H1 (cell line): ENCODE measurements around the gene COQ5. TPM values are rescaled to one million over a fixed set of nuclear protein-coding genes. Genes with fewer than 3 reads are reported as not detected.

Experiments
- CTCF ChIA-PET: fragments of 300-600 bp; sonication (Branson Sonifier 250); formaldehyde crosslinking; loops from one replicate; lab custom pipeline; 2021; ENCODE audit not compliant: partially characterized antibody; lab: Charles Lee
- POLR2A ChIA-PET: fragments of 300-600 bp; sonication (Branson Sonifier 250); formaldehyde crosslinking; loops from one replicate; lab custom pipeline; 2021; ENCODE audit warnings: inconsistent platforms; ENCODE audit not compliant: partially characterized antibody; lab: Charles Lee
- DNase-seq, 2 experiments: peaks; one replicate each; pipeline versions ENCODE4 v3.0.0 to v3.0.0-alpha.2; 2010 to 2022; ENCODE audit warnings: low spot score in 2 of 2, low read depth in 1 of 2, mixed read lengths in 1 of 2
- FAIRE-seq: peaks from 2 replicates; lab custom pipeline; 2011; peaks lifted over from hg19 to GRCh38; lab: Jason Lieb, UNC
- H2AFZ ChIP-seq: 2 replicates; pipeline ENCODE4 v1.8.1; 2012; ENCODE audit warnings: low read length, inconsistent platforms
- H2AK5ac ChIP-seq: 2 replicates; pipeline ENCODE4 v1.6.1; 2013; ENCODE audit warnings: low read depth, low read length
- H2BK120ac ChIP-seq: replicated peaks from 2 replicates; pipeline ENCODE3; 2013; ENCODE audit warnings: low read depth, low read length, inconsistent platforms
- H2BK12ac ChIP-seq: 2 replicates; pipeline ENCODE4 v1.6.1; 2013; ENCODE audit warnings: low read depth, low read length
- H2BK15ac ChIP-seq: 2 replicates; pipeline ENCODE4 v1.6.1; 2013; ENCODE audit warnings: low read length
- H2BK20ac ChIP-seq: 2 replicates; pipeline ENCODE4 v1.6.1; 2013; ENCODE audit warnings: low read length
- H2BK5ac ChIP-seq: 2 replicates; pipeline ENCODE4 v1.6.1; 2013; ENCODE audit warnings: low read depth, low read length
- H3K14ac ChIP-seq: 2 replicates; pipeline ENCODE4 v1.6.1; 2013; ENCODE audit warnings: inconsistent platforms; ENCODE audit not compliant: insufficient read length
- H3K18ac ChIP-seq: 2 replicates; pipeline ENCODE4 v1.6.1; 2013; ENCODE audit warnings: low read length; ENCODE audit errors: extremely low read depth
- H3K23ac ChIP-seq: 2 replicates; pipeline ENCODE4 v1.6.1; 2013; ENCODE audit warnings: inconsistent platforms; ENCODE audit not compliant: insufficient read length
- H3K23me2 ChIP-seq: 2 replicates; pipeline ENCODE4 v1.6.1; 2013; ENCODE audit warnings: low read depth, low read length
- H3K27ac ChIP-seq: 2 replicates; pipeline ENCODE4 v1.6.1; 2011; ENCODE audit warnings: low read depth, low read length, inconsistent platforms
- H3K27me3 ChIP-seq, 4 experiments: replicated peaks in 1 of 4; 1 replicate in 1 of 4; 2 replicates in 3 of 4; pipeline versions ENCODE4 v1.6.1 to v1.8.1; 2011 to 2013; ENCODE audit warnings: low read length in 3 of 4, mild to moderate bottlenecking in 3 of 4, inconsistent platforms in 2 of 4, mixed read lengths in 2 of 4, moderate library complexity in 1 of 4; ENCODE audit not compliant: control insufficient read depth in 3 of 4, insufficient read depth in 3 of 4; ENCODE audit errors: extremely low read depth in 1 of 4
- H3K36me3 ChIP-seq, 4 experiments: 2 replicates each; pipeline versions ENCODE4 v1.6.1 to v1.8.1; 2011 to 2013; ENCODE audit warnings: mild to moderate bottlenecking in 4 of 4, low read length in 3 of 4, moderate library complexity in 2 of 4, control low read depth in 1 of 4, inconsistent platforms in 1 of 4; ENCODE audit not compliant: insufficient read depth in 4 of 4, control insufficient read depth in 2 of 4
- H3K4ac ChIP-seq: replicated peaks from 2 replicates; pipeline ENCODE3; 2013; ENCODE audit warnings: low read length, low read depth, mixed read lengths, inconsistent platforms; ENCODE audit not compliant: insufficient read length
- H3K4me1 ChIP-seq, 4 experiments: replicated peaks in 1 of 4; 1 replicate in 1 of 4; 2 replicates in 3 of 4; pipeline versions ENCODE4 v1.6.1 to v1.8.1; 2011 to 2013; ENCODE audit warnings: low read length in 3 of 4, inconsistent platforms in 2 of 4, mixed read lengths in 1 of 4; ENCODE audit not compliant: insufficient read depth in 4 of 4, control insufficient read depth in 3 of 4
- H3K4me2 ChIP-seq, 2 experiments: 2 replicates each; pipeline versions ENCODE4 v1.6.1 to v1.8.1; 2011 to 2013; ENCODE audit warnings: low read depth in 2 of 2, low read length in 2 of 2, control low read depth in 1 of 2, inconsistent platforms in 1 of 2, mild to moderate bottlenecking in 1 of 2; ENCODE audit not compliant: insufficient read depth in 1 of 2
- H3K4me3 ChIP-seq, 4 experiments: fragments of 200-600, 300-600 bp in 1 of 4; sonication (generic), shearing (Covaris generic), sonication (Bioruptor Twin) in 1 of 4; 2 replicates each; pipeline versions ENCODE4 v1.5.1 to v1.8.1; 2011 to 2016; ENCODE audit warnings: low read length in 4 of 4, low read depth in 3 of 4, control low read depth in 2 of 4, inconsistent platforms in 2 of 4, mild to moderate bottlenecking in 2 of 4, mixed read lengths in 1 of 4, moderate library complexity in 1 of 4; ENCODE audit not compliant: insufficient read depth in 2 of 4; ENCODE audit errors: extremely low read depth in 1 of 4
- H3K56ac ChIP-seq: replicated peaks from 2 replicates; pipeline ENCODE3; 2013; ENCODE audit warnings: low read depth, mild to moderate bottlenecking, mixed read lengths, low read length, inconsistent platforms; ENCODE audit not compliant: insufficient read length
- H3K79me1 ChIP-seq: 2 replicates; pipeline ENCODE4 v1.6.1; 2013; ENCODE audit warnings: low read depth, low read length, control low read depth
- H3K79me2 ChIP-seq, 2 experiments: 2 replicates each; pipeline versions ENCODE4 v1.6.1 to v1.8.1; 2012 to 2013; ENCODE audit warnings: low read length in 2 of 2, mild to moderate bottlenecking in 2 of 2, inconsistent platforms in 1 of 2; ENCODE audit not compliant: insufficient read depth in 2 of 2, control insufficient read depth in 1 of 2
- H3K9ac ChIP-seq, 4 experiments: replicated peaks in 1 of 4; 1 replicate in 1 of 4; 2 replicates in 3 of 4; pipeline versions ENCODE4 v1.6.1 to v1.8.1; 2011 to 2013; ENCODE audit warnings: low read depth in 3 of 4, low read length in 3 of 4, control low read depth in 2 of 4, mild to moderate bottlenecking in 2 of 4, moderate library complexity in 2 of 4, inconsistent platforms in 1 of 4; ENCODE audit errors: extremely low read depth in 1 of 4
- H3K9me3 ChIP-seq, 2 experiments: 2 replicates each; pipeline versions ENCODE4 v1.6.1 to v1.8.1; 2012 to 2013; ENCODE audit warnings: mild to moderate bottlenecking in 2 of 2, moderate library complexity in 2 of 2, control low read depth in 1 of 2, inconsistent platforms in 1 of 2, low read depth in 1 of 2, low read length in 1 of 2, mixed read lengths in 1 of 2; ENCODE audit not compliant: insufficient read depth in 2 of 2
- H4K20me1 ChIP-seq, 2 experiments: replicated peaks in 1 of 2; 2 replicates each; pipeline versions ENCODE3 to v1.8.1; 2011 to 2013; ENCODE audit warnings: inconsistent platforms in 2 of 2, low read length in 2 of 2, mild to moderate bottlenecking in 1 of 2; ENCODE audit not compliant: insufficient read depth in 2 of 2, control insufficient read depth in 1 of 2
- H4K5ac ChIP-seq: 2 replicates; pipeline ENCODE4 v1.6.1; 2013; ENCODE audit warnings: low read length, low read depth, mixed read lengths, inconsistent platforms; ENCODE audit not compliant: insufficient read length
- H4K8ac ChIP-seq: 2 replicates; pipeline ENCODE4 v1.8.0; 2013; ENCODE audit warnings: mild to moderate bottlenecking, moderate library complexity, low read length, inconsistent platforms; ENCODE audit not compliant: insufficient read depth; ENCODE audit errors: extremely low read depth
- H4K91ac ChIP-seq: replicated peaks from 2 replicates; pipeline ENCODE3; 2013; ENCODE audit warnings: low read length, mixed read lengths, inconsistent platforms; ENCODE audit not compliant: insufficient read length
- RXRA ChIP-seq: IDR thresholded peaks from 2 replicates; pipeline ENCODE4 v1.6.1; 2011; ENCODE audit warnings: low read depth, mild to moderate bottlenecking, low read length, moderate library complexity; ENCODE audit not compliant: insufficient read depth
- polyA plus RNA-seq, 7 experiments: library from polyadenylated mRNA; depleted of rRNA in 3 of 7; stranded (reverse) in 5 of 7; unstranded in 2 of 7; fragments of >200 nt in 5 of 7; fragments of 200-250 nt in 2 of 7; gene quantifications; 1 replicate in 5 of 7; 2 replicates in 1 of 7; 4 replicates in 1 of 7; pipeline versions ENCODE4 v1.2.1 to v1.2.3, GENCODE V29; 2011 to 2013; ENCODE audit warnings: missing spikeins in 2 of 7, mixed read lengths in 2 of 7
- total RNA-seq: library from RNA; stranded (reverse); fragmentation: NEBNext Ultra II Directional; extraction: Animal tissue kit (Norgen Biotek cat#: 25700); gene quantifications from 2 replicates; pipeline ENCODE4 v1.2.1, GENCODE V29; 2021
- TF ChIP-seq, protein P1 (sequence below): IDR thresholded peaks from 2 replicates; pipeline ENCODE4 v1.6.1; 2012; ENCODE audit warnings: low read length, inconsistent platforms

COQ5 gene
- total and polyA plus RNA-seq, 2 of the 8 experiments (the other 6 are each of a cell fraction or from before 2014, with no cell fraction given): 35.1 to 35.8 TPM

GRCh38 chr12:120472521-120472920, 56.4 kb downstream of the COQ5 start:
- TF ChIP-seq RXRA: no peak
- TF ChIP-seq, protein P1, sequence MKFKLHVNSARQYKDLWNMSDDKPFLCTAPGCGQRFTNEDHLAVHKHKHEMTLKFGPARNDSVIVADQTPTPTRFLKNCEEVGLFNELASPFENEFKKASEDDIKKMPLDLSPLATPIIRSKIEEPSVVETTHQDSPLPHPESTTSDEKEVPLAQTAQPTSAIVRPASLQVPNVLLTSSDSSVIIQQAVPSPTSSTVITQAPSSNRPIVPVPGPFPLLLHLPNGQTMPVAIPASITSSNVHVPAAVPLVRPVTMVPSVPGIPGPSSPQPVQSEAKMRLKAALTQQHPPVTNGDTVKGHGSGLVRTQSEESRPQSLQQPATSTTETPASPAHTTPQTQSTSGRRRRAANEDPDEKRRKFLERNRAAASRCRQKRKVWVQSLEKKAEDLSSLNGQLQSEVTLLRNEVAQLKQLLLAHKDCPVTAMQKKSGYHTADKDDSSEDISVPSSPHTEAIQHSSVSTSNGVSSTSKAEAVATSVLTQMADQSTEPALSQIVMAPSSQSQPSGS: no peak
- no peak overlapping the region for H3K4ac ChIP-seq
- no peak overlapping the region for H3K14ac ChIP-seq
- no peak overlapping the region for H2BK120ac ChIP-seq
- peaks cover 0 to 5% (median 0%) of the 10 kb centered on the region in 4 experiments; a peak in 2 of 7 replicates for H3K4me1 ChIP-seq
- no peaks in the 10 kb centered on the region for H3K27me3 ChIP-seq
- H2BK20ac ChIP-seq: no peak overlapping the region
- H3K4me3 ChIP-seq: no peak overlapping the region
- ChIA-PET CTCF (interaction anchor here (0.7 to 1.6 kb wide), 7 partner anchors 16 to 1462 kb away, joined by 3 to 5 read pairs (median 4); partner anchors contain the start of gene DYNLL1), POLR2A (interaction anchor here (0.6 to 18.7 kb wide), 6 partner anchors 10 to 272 kb away, joined by 3 to 365 read pairs (median 4); partner anchors contain the start of genes DYNLL1, GATC, RPLP0 and TRIAP1)
- DNase-seq (no peak), FAIRE-seq (no peak)
- H3K4me2 ChIP-seq: no peak overlapping the region
- no peaks in the 10 kb centered on the region; a peak in 1 of 8 replicates for H3K36me3 ChIP-seq
- H2AFZ ChIP-seq: no peak overlapping the region
- no peak overlapping the region for H2BK15ac ChIP-seq
- H3K27ac ChIP-seq: no peak overlapping the region
- H3K79me1 ChIP-seq: no peaks in the 10 kb centered on the region
- peaks cover 5% of the 10 kb centered on the region for H3K23me2 ChIP-seq
- H4K5ac ChIP-seq: no peak overlapping the region
- H3K56ac ChIP-seq: no peak overlapping the region
- no peak overlapping the region for H3K23ac ChIP-seq
- H2BK12ac ChIP-seq: no peak overlapping the region
- H4K20me1 ChIP-seq: peaks cover 4 to 6% of the 10 kb centered on the region in 2 experiments
- no peak overlapping the region for H2BK5ac ChIP-seq
- H3K9me3 ChIP-seq: no peaks in the 10 kb centered on the region
- H4K91ac ChIP-seq: no peak overlapping the region
- no peak overlapping the region for H4K8ac ChIP-seq
- H3K79me2 ChIP-seq: peaks cover 0 to 15% of the 10 kb centered on the region in 2 experiments; a peak in 3 of 4 replicates
- no peak overlapping the region for H3K18ac ChIP-seq
- H3K9ac ChIP-seq: no peak overlapping the region
- H2AK5ac ChIP-seq: no peak overlapping the region
